NCI-H226 (cell line): Measurements from ENCODE around the gene COL13A1.

Experiments used
- DNase-seq: peaks from one replicate; pipeline ENCODE4 v3.0.0-alpha.2; 2015

Gene COL13A1

DNA sequence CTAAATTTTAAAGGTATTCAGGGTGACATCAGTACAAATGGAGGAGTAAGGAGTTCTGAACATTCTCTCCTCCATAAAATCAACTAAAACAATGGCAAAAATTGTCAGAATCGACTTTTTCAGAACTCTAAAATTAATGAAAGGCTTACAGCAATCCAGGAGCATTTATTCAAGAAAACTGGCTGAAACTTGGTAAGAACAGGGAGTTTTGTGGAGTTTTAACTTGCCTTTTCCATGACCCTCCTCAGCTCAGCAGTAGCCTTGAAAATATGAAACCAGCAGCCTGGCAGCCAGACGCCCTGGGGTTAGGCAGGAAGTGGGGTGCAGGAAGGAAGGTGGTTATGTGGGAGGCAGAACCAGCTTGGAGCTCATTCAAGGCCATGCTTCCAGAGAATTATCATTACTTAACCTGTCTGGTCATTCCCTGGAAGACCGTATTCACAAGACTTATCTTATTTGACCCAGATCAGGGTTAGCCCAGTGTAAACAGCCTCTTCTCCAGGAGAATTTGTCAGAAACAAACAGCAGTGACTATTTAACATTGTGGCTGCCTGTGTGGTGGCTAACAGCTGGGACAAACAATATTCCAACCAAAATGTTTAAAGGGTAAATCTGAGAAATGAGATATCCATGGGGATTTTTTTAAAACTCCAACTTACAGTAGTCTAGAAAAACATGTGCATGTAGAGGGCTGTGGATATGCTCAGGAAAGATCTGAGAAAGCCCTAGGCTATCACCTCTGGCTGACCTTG is 175.3 kb downstream of the COL13A1 start:
- peak; percentile 73 for DNase-seq

DNA sequence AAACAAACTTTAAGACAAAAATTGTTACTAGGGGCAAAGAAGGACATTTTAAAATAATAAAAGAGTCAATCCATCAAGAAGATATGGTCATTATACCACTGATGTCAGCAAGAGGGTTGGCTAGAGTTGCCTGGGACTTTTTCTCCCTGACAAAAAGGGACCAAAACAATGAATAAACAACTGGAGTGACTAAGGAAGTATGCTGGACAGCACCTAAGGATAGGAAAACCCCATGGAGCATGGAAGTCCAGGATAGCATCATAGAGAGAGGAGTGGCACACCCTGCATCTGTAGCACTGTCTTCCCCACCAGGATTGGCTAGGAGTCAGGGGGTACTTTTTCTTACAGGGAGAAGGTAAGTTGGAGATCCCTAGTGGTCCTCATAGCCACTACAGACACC is 177.5 kb downstream of the COL13A1 start:
- no peak for DNase-seq

DNA sequence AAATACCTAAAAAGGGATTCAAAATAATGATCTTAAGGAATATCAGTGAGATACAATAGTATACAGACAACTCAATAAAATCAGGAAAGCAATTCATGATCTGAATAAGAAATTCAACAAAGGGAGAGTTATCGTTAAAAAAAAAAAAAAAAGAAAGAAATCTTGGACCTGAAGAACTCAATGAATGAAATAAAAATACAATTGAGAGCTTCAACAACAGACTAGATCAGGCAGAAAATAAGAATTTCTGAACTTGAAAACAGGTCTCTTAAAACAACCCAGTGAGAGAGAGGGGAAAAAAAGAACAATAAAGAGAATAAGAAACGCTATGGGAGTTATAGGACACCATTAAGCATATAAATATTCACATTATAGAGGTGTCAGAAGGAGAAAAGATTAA is 179.0 kb downstream of the COL13A1 start:
- no peak for DNase-seq

DNA sequence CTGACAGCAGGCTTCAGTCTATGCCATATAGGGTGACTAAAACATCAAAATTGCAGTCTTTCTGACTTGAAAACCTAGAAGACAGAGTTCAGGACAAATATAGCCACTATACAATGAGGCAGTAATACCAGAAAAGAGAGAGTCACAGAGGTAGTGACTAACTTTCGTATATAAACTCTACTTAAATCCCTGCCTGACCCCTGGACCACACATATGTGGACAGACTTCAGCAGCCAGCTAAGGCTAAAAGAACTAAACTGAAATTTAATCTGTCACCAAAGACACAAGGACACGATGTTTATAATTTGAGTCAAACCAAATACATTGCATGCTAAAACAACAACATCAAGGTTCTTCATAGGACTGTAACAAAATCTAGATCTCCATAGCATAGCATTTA is 186.4 kb downstream of the COL13A1 start:
- no peak for DNase-seq

DNA sequence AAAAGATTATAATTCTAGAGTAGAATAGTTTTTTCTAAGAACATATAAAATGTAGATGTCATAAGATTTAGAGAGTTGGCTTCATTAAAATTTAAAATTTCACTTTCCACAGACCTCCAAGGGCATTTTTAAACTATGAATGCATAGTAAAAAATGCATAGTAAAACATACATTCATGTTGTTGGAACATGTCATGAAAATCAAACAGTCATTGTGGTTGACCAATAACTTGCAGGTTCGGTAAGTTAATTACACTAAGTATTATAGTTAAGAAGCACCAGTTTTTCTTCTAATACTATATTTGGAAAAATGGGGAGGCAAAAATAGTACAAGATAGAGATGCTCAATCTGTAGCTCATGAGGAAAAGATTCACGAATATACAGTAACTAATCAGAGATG is 189.4 kb downstream of the COL13A1 start:
- no peak for DNase-seq

DNA sequence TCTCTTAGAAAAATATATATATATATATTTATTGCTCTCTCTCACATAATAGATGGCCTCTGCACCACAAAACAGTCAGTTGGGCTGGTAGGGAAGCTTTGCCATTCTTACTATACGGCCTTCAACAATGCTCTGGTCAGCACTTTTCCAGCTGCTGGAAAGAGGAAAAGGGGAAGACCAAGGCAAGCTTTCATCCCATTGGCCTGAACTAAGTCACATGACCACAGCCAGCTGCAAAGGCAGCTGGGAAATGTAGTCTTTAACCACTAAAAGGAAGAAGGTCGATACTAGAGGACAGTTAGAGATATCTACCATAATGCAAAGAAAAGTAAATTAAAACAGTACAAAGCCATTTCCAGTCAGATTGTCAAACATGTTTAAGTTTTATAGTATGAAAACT is 192.6 kb downstream of the COL13A1 start:
- DNase-seq, result peak; percentile 30

DNA sequence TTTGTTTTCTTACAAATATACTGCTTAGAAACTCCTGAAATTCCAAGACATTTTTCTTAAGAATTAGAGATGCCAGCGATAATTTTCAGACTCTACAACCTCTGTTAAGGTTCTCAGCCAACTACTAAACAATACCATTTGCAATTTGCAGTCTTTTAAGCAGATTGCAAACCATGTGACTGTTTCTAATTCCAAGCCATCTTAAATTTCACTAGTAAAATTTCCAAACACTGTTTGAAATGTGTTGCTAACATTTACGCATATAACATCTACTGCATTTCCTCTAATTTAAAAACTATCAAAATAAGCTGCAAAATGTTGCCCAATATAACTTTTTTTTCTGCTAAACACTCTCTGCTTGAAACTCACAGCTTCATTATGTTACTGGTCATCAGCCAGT is 194.9 kb downstream of the COL13A1 start:
- DNase-seq, result no peak

DNA sequence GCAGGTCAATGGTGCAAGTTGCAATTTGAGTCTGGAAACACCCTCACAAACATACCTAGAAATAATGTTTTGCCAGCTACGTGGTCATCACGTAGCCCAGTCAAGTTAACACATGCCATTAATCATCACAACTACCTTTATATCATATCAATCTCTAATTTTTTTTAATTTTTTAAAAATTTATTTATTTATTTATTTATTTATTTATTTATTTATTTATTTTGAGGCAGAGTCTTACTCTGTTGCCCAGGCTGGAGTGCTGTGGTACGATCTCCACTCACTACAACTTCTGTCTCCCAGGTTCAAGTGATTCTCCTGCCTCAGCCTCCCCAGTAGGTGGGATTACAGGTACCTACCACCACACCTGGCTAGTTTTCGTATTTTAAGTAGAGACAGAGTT is 198.6 kb downstream of the COL13A1 start:
- no peak for DNase-seq

DNA sequence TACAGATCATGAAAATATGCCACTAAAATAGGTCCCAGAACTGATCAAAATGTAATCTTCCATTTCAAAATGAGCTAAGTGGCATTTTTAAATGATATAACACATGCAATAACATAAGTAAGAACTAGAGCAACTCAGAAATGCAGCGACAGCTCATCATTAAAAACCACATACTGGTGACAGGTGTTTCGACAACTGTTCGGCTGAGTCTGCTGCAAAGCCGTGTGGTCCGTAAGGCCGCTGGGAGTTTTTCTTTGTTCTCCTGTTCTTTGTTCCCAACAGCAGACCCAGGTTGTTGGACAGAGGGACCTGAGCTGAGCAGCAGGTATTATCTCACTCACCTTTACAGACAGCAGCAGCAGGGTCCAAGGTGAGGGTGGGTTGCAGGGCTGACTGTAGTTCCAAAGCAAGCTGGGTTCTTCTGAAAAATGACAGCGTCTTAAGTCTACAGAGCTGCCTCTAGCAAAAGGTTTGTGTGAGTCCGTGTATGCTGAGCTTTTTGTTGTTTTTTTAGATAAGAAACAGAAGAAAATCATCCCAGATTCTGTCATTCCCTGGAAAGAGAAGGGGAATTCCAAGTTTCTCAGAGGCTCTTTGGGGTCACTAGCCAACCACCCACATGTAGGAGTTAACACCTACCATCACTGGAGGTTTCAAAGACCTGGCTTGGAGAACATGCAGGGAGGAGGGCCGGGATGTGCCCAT is 205.6 kb downstream of the COL13A1 start:
- peak; percentile 63 for DNase-seq
